Measurements from ENCODE around the gene CARMIL1. TPM values are rescaled to one million over a fixed set of nuclear protein-coding genes. Genes with fewer than 3 reads are reported as not detected.

Gene CARMIL1
- total and polyA plus RNA-seq, 2 of the 8 experiments (the other 6 are each of a cell fraction or from before 2014, with no cell fraction given): 20.3 to 40.4 TPM

- TF ChIP-seq EGR1 (IDR thresholded peaks at IDR 0.05; ENCODE audit: borderline replicate concordance, low read depth, low read length) (no peak), RNF2 (IDR thresholded peaks at IDR 0.05; ENCODE audit: borderline replicate concordance, low read depth, low read length, missing control alignments, poor library complexity, severe bottlenecking) (no peak), SAP30 (IDR thresholded peaks at IDR 0.05; ENCODE audit: insufficient read depth, insufficient replicate concordance, low read length) (no peak), SP2 (IDR thresholded peaks at IDR 0.05; ENCODE audit: low read length) (no peak), GABPA (IDR thresholded peaks at IDR 0.05; ENCODE audit: borderline replicate concordance, insufficient read depth, low read length) (no peak), RAD21 (IDR thresholded peaks at IDR 0.05 in 1 of 2, conservative IDR thresholded peaks at IDR 0.05 in 1 of 2; ENCODE audit: low read depth in 2 of 2, low read length in 2 of 2) (no peak), GTF2F1 (IDR thresholded peaks at IDR 0.05; ENCODE audit: borderline replicate concordance, low read depth, low read length) (no peak), YY1 (IDR thresholded peaks at IDR 0.05; ENCODE audit: low read depth, low read length) (no peak)
Measured at GRCh38 chr6:25324066-25324762, 45.0 kb downstream of the CARMIL1 start (continued).

All from H1 (cell line).